Esophagus squamous epithelium (tissue), 4 donors: ENCODE measurements around the gene RUNX3.

ENCODE experiments used
- POLR2A ChIP-seq, 4 donors: fragments of 450-650 bp; IDR thresholded peaks; one replicate each; pipeline ENCODE4 v1.6.1; 2017; ENCODE audit warnings: antibody characterized with exemption in 4 of 4, mild to moderate bottlenecking in 4 of 4, moderate library complexity in 3 of 4
- TF ChIP-seq, protein P1 (sequence below), 6 experiments: fragments of 450-650 bp in 4 of 6; fragments of 200-600 bp in 2 of 6; sonication (generic) in 2 of 6; IDR thresholded peaks; one replicate each; pipeline ENCODE4 v1.5.1; 2016 to 2019; ENCODE audit warnings: antibody characterized with exemption in 6 of 6, mild to moderate bottlenecking in 4 of 6, moderate library complexity in 4 of 6

DNA sequence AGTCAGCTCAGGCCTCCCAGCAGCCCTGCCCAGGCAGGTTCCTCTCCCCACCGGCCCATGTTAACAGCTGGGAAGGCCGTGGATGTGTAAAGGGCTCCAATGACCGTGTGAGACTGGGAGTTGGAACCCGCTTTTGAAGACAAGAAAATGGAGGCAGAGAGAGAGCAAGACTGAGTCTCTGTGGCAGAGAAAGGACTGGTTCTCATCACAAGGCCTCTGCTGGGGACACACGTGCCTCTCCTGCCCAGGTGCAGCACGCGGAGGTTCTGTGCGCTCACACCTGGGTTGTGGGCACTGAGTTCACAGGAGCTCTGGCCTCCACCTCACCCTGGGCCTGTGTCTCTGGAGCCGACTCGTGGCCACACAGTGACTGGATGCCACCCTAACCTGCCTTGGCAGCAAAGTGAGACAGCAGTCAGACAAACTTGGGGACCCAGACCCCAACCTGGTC lies 27.0 kb downstream of the RUNX3 start:
- TF ChIP-seq, protein P1, sequence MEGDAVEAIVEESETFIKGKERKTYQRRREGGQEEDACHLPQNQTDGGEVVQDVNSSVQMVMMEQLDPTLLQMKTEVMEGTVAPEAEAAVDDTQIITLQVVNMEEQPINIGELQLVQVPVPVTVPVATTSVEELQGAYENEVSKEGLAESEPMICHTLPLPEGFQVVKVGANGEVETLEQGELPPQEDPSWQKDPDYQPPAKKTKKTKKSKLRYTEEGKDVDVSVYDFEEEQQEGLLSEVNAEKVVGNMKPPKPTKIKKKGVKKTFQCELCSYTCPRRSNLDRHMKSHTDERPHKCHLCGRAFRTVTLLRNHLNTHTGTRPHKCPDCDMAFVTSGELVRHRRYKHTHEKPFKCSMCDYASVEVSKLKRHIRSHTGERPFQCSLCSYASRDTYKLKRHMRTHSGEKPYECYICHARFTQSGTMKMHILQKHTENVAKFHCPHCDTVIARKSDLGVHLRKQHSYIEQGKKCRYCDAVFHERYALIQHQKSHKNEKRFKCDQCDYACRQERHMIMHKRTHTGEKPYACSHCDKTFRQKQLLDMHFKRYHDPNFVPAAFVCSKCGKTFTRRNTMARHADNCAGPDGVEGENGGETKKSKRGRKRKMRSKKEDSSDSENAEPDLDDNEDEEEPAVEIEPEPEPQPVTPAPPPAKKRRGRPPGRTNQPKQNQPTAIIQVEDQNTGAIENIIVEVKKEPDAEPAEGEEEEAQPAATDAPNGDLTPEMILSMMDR (IDR thresholded peaks at IDR 0.05) = no peak
- no peak for TF ChIP-seq POLR2A (IDR thresholded peaks at IDR 0.05)
